Testis (tissue), 3 donors: Measurements from ENCODE around the gene HMGN1. TPM values are rescaled to one million over a fixed set of nuclear protein-coding genes. Genes with fewer than 3 reads are reported as not detected.

Experiments used
- DNase-seq: peaks from one replicate; pipeline ENCODE4 v3.0.0-alpha.2; 2019
- H3K27ac ChIP-seq, 2 donors: fragments of 200-600 bp; sonication (generic); one replicate each; pipeline ENCODE4 v1.5.1; 2019
- H3K27me3 ChIP-seq: fragments of 200-600 bp; sonication (generic); one replicate; pipeline ENCODE4 v1.5.1; 2019
- H3K36me3 ChIP-seq: fragments of 200-600 bp; sonication (generic); one replicate; pipeline ENCODE4 v1.5.1; 2017; ENCODE audit warnings: low read depth; ENCODE audit errors: missing control alignments
- H3K4me1 ChIP-seq: fragments of 200-600 bp; sonication (generic); one replicate; pipeline ENCODE4 v1.5.1; 2019
- H3K4me3 ChIP-seq, 2 donors: fragments of 200-600 bp; sonication (generic); one replicate each; pipeline ENCODE4 v1.5.1; 2017 to 2019
- H3K9me3 ChIP-seq: fragments of 200-600 bp; sonication (generic); one replicate; pipeline ENCODE4 v1.5.1; 2017
- POLR2A ChIP-seq: fragments of 450-650 bp; IDR thresholded peaks from one replicate; pipeline ENCODE4 v1.6.1; 2017; ENCODE audit warnings: antibody characterized with exemption, mild to moderate bottlenecking, moderate library complexity
- WGBS, 2 donors: methylation state at CpG; one replicate each; pipeline ENCODE4 v1.1.5; 2018; 5-methylcytosine and 5-hydroxymethylcytosine counted together
- intact Hi-C: fragments of 100-400 bp; cut with DNase I; formaldehyde crosslinking; loops from one replicate; pipeline ENCODE4 v1.15.1; 2023; ENCODE audit warnings: low total_unique reads
- polyA plus RNA-seq: library from polyadenylated mRNA; stranded (reverse); fragments of 350-450 nt; fragmentation: Illumina TruSeq; extraction: RNeasy Lipid Tissue Mini Kit (QIAGEN cat#74804); gene quantifications from one replicate; pipeline ENCODE4 v1.2.3, GENCODE V29; 2014; ENCODE audit warnings: low read depth, low replicate concordance; ENCODE audit not compliant: insufficient read depth
- total RNA-seq, 2 donors: library from RNA; depleted of rRNA; stranded (reverse); fragments of >200 nt; gene quantifications; one replicate each; pipeline ENCODE4 v1.2.3, GENCODE V29; 2016
- TF ChIP-seq, protein P1 (sequence below), 3 experiments: fragments of 450-650 bp in 2 of 3; fragments of 200-600 bp in 1 of 3; sonication (generic) in 1 of 3; IDR thresholded peaks; one replicate each; pipeline ENCODE4 v1.5.1; 2016 to 2019; ENCODE audit warnings: antibody characterized with exemption in 3 of 3, mild to moderate bottlenecking in 2 of 3, moderate library complexity in 1 of 3

HMGN1 gene
- total and polyA plus RNA-seq, 3 donors from 2014 or later: 162 to 203 (median 177) TPM

DNA sequence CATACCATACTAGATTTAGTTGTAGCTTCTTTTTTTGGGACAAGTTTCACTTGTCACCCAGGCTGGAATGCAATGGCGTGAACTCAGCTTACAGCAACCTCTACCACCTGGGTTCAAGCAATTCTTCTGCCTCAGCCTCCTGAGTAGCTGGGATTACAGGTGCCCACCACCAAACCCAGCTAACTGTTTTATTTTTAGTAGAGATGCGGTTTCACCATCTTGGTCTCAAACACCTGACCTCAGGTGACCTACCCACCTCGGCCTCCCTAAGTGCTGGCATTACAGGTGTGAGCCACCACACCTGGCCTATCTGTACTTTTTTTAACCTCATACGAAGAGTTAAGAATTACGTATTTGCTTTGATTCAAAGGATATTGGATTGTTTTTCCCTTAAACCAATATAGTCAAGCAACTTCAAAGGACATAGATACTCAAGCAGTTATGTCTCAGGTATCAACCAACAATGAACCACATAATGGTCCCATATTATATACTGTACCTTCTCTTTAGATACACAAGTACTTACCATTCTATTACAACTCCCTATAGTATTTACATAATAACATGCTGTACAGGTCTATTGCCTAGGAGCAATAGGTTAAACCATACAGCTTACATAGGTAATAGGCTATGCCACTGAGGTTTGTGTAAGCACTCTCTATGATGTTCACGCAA lies 7.5 kb downstream of the HMGN1 start:
- no peaks in the 10 kb centered on the region for H3K36me3 ChIP-seq
- WGBS, 2 donors: 94 to 96% methylated on average over 6 of the region's 6 CpGs
- no peak overlapping the region for H3K27ac ChIP-seq

DNA sequence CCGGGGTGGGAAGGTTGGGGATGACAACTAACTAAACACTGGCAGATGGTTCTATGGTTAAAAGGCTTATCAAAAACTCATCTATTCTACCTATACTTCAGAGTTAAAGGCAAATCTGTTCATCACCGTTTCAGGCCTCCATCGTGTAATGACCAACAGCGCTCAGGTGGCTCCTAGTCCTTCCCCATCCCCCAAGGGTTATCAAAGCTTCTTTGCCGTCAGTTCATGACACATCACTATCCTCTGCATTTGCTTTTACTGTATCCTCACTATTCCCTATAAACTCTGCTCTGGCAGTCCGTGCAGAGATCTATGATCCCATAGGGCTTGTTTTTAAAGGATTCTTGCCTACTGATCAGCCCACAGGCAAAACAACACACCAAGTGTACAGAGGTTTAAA lies 8.2 kb downstream of the HMGN1 start:
- no peaks in the 10 kb centered on the region for H3K36me3 ChIP-seq
- H3K4me3 ChIP-seq: no peak overlapping the region
- no peaks in the 10 kb centered on the region for H3K9me3 ChIP-seq
- intact Hi-C loops: no loop called here
- no peak for DNase-seq
- WGBS, 2 donors: 88% methylated on average over 6 of the region's 6 CpGs
- H3K4me1 ChIP-seq: peaks cover 8% of the 10 kb centered on the region
- H3K27me3 ChIP-seq: no peaks in the 10 kb centered on the region
- TF ChIP-seq, protein P1, sequence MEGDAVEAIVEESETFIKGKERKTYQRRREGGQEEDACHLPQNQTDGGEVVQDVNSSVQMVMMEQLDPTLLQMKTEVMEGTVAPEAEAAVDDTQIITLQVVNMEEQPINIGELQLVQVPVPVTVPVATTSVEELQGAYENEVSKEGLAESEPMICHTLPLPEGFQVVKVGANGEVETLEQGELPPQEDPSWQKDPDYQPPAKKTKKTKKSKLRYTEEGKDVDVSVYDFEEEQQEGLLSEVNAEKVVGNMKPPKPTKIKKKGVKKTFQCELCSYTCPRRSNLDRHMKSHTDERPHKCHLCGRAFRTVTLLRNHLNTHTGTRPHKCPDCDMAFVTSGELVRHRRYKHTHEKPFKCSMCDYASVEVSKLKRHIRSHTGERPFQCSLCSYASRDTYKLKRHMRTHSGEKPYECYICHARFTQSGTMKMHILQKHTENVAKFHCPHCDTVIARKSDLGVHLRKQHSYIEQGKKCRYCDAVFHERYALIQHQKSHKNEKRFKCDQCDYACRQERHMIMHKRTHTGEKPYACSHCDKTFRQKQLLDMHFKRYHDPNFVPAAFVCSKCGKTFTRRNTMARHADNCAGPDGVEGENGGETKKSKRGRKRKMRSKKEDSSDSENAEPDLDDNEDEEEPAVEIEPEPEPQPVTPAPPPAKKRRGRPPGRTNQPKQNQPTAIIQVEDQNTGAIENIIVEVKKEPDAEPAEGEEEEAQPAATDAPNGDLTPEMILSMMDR (IDR thresholded peaks at IDR 0.05): no peak
- TF ChIP-seq POLR2A: no peak
- H3K27ac ChIP-seq: no peak overlapping the region

More for the DNA sequence above, 7.5 kb downstream of the HMGN1 start:
- TF ChIP-seq POLR2A: no peak
- TF ChIP-seq, protein P1 (IDR thresholded peaks at IDR 0.05): no peak
- Histone ChIP-seq H3K4me3 (no peak overlapping the region), H3K27me3 (no peaks in the 10 kb centered on the region), H3K4me1 (peaks cover 15% of the 10 kb centered on the region), H3K9me3 (no peaks in the 10 kb centered on the region)
- intact Hi-C loops: no loop called here
- DNase-seq: no peak

DNA sequence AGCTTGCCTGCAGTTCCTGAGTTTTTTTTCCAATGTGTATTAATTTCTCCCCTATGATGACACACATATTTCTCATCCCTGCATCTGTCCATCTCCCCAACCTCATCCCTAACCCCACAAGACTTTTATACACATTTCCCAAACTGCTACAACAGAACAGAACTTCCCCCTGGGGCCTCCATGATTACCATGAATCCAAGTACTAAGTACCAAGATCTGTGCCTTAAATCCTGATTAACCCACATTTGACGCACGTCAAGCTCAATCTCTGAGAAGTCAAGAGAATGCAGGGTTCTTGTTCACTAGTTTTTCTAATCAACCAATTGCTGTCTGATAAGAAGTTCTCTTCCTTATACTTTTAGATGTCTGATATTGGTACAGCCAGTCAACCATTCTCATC lies 9.7 kb downstream of the HMGN1 start:
- no peak for DNase-seq
- H3K4me3 ChIP-seq: no peak overlapping the region
- H3K27ac ChIP-seq: no peak overlapping the region
- intact Hi-C loops: no loop called here
- no peaks in the 10 kb centered on the region for H3K4me1 ChIP-seq
- 79 to 84% methylated on average over 2 of the region's 2 CpGs for WGBS, 2 donors
- H3K9me3 ChIP-seq: no peaks in the 10 kb centered on the region
- no peak for TF ChIP-seq POLR2A
- TF ChIP-seq, protein P1 (IDR thresholded peaks at IDR 0.05): no peak
- no peaks in the 10 kb centered on the region for H3K36me3 ChIP-seq
- no peaks in the 10 kb centered on the region for H3K27me3 ChIP-seq

DNA sequence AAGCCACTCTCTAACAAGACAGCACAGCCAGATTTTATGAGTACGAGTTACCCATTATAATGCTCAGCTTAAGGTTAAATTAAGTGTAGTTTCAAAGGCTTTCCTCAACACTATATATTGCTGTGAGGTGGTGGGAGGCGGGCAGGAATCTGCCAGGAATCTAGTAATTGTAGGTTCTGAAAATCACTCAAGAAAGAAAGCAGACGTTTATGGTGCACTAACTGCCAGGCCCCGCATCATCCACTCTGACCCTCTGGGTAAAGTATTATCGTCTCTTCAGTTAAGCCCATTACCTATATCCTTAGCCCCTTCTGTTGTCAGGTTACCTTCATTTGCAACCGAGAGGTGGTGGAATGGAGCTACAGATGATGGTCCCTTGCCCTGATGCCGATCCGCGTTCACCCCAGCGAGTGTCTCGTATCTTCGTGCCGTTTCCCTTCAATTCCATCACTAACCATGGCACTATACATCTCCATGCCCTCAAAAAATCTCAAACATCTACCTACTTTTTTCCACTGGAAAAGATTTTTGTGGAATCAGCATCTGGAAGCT lies 12.4 kb downstream of the HMGN1 start:
- Histone ChIP-seq H3K36me3 (no peaks in the 10 kb centered on the region), H3K4me3 (no peak overlapping the region), H3K4me1 (peaks cover 8% of the 10 kb centered on the region), H3K9me3 (no peaks in the 10 kb centered on the region), H3K27me3 (no peaks in the 10 kb centered on the region), H3K27ac (no peak overlapping the region)
- 39 to 57% methylated on average over 13 of the region's 13 CpGs for WGBS, 2 donors
- TF ChIP-seq, protein P1 (IDR thresholded peaks at IDR 0.05): no peak
- no peak for TF ChIP-seq POLR2A
- no peak for DNase-seq
- intact Hi-C loops: no loop called here

DNA sequence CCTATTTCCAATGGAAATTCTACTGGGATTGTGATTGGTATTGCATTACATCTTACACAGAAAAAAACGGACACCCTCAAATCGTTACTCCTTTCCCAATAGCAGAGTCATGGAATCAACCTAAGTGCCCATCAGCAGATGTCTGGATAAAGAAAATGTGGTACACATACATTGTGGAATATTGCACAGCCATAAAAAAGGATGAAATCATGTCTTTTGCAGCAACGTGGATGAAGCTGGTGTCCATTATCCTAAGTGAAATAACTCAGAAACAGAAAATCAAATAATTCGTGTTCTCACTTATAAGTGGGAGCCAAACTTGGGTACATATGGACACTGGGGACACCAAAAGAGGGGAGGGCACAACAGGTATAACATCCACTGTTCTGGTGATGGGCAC lies 14.3 kb downstream of the HMGN1 start:
- DNase-seq: no peak
- no peaks in the 10 kb centered on the region for H3K36me3 ChIP-seq
- no peak overlapping the region for H3K4me3 ChIP-seq
- intact Hi-C loops: no loop called here
- no peak overlapping the region for H3K27ac ChIP-seq
- H3K4me1 ChIP-seq: peaks cover 8% of the 10 kb centered on the region
- no peaks in the 10 kb centered on the region for H3K9me3 ChIP-seq
- H3K27me3 ChIP-seq: no peaks in the 10 kb centered on the region
- TF ChIP-seq, protein P1 (IDR thresholded peaks at IDR 0.05): no peak
- TF ChIP-seq POLR2A: no peak
- WGBS, 2 donors: 89 to 96% methylated on average over 4 of the region's 4 CpGs
